ENCODE data around the gene STOML2.

Gene STOML2

GRCh38 chr9:35107297-35108290 is 4.7 kb upstream of the STOML2 start:
- no peak for DNase-seq

DNA sequence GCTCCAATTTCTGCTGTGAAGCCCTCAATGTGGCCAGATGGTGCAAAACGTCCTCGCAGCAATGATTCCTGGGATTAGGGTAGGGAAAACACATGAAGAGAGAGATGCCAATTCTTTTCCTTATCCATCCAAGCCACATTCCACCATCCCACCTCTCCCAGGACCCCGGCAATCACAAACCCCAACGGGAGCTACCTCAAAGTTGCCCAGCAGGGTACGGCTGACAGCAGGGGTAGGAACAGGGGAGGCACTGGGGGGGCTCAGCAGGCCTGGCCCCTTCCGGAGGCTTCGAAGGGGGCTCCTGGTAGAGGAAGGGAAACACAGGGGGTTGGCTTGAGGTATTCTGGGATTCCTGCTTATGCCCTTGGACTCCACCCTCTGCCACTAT is 3.4 kb upstream of the STOML2 start:
- no peak for DNase-seq

- DNase-seq, result no peak
These were observed 2.8 kb upstream of the STOML2 start for GRCh38 chr9:35105571-35106342.

GRCh38 chr9:35105126-35105525 is 2.2 kb upstream of the STOML2 start:
- DNase-seq, result no peak

GRCh38 chr9:35104586-35104985 is 1.7 kb upstream of the STOML2 start:
- no peak for DNase-seq

DNA sequence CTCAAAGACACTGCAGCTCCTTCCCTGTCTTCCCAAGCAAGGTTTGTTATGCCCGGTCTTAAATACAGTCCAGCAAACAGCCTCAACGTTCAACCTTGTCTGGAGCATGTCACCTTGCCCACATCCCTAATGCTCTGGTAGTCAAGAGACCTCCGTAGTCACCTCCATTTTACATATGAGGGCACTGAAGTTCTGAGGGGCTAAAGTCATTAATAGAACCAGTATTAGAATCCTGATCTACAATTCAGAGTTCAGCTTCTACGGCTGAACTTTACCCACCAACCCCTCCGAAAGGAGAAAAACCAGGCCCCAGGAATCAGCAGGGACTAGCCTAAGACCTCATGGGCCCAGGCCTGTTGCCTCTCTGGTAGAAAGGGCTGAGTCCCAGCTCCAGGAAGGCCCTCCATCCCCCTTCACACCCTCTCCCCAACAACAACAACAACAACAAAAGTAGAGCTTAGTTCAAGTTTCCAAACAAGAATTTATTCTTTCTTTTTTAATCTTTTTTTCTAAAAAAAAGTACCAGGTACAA is 795 bp upstream of the STOML2 start:
- no peak for DNase-seq

GRCh38 chr9:35102465-35102768 is 514 bp downstream of the STOML2 start:
- no peak for DNase-seq

DNA sequence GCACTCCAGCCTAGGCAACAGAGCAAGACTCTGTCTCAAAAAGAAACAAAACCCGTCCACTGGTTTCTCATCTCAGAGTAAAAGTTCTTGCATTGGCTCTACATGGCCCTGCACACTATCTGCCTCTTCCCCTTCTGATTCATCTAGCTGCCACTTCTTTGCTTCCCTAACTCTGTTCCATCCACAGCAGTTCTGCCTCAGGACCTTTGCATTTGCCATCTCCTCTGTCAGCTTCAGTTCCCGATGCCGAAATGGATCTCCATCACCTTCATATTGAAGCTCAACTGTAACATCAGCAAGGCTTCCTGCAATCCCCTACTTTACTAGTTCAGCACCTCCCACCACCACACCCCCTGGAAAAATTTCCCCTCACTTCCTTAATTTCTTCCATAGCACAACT is 5.4 kb downstream of the STOML2 start:
- no peak for DNase-seq

- peak; percentile 69 for DNase-seq
These were observed 6.7 kb downstream of the STOML2 start, which contains the start of gene PIGO for GRCh38 chr9:35096035-35096849. Gene PIGO (minus strand): TSS chr9:35096591. CDS start chr9:35095565, 1,026 bp downstream.

GRCh38 chr9:35091536-35091935 is 11.4 kb downstream of the STOML2 start:
- no peak for DNase-seq

GRCh38 chr9:35089434-35089833 is 13.5 kb downstream of the STOML2 start:
- no peak for DNase-seq

- no peak for DNase-seq
These were observed 17.9 kb downstream of the STOML2 start for GRCh38 chr9:35085078-35085477.

DNA sequence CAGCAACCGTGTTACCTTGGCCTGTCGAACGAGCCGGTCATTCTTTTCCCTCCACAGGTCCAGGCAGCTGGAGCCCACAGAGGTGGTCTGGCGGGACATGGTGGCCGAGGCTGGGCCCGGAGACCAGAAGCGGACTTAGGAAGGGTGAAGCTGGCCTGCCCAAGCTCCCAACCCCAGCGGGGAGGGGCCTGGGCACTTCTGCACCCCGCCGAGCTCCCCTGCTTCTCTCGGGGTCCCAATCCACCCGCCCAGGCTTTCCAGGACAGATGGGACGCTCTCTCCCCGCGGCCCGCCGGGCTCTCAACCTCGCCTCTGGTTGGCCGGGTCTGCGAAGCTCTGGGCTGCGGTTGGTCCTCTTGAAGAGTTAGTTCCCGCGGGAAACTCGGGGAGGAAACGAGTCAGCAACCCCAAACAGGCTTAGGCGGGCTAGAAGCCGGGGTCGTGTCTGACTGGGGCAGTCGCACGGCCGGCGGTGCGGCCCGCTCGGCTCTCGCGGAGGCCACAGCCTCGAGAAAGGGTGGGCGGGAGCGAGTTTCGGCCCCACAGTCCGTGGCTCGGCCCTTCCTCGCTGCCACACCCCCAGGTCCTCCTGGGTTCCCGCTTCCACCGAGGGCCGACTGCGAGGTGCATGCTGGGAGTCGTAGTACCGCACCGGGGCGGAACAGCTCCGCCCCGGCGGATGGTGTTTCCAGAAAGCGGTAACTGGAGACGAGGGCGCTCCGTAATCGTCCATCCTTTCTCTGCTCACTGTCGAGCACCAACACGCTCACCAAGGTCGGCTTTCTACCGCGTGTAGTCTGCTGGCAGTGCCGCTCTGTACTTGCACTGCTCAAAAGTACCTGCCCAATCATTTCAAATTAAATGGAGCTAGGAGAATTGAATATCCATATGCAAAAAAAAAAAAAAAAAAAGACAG is 23.2 kb downstream of the STOML2 start, which contains the start of gene FANCG:
FANCG (minus strand) TSS at position 517 of the 916 bp plus-strand sequence; CDS start at position 99, 418 bp downstream.
- peak; percentile 86 for DNase-seq

DNA sequence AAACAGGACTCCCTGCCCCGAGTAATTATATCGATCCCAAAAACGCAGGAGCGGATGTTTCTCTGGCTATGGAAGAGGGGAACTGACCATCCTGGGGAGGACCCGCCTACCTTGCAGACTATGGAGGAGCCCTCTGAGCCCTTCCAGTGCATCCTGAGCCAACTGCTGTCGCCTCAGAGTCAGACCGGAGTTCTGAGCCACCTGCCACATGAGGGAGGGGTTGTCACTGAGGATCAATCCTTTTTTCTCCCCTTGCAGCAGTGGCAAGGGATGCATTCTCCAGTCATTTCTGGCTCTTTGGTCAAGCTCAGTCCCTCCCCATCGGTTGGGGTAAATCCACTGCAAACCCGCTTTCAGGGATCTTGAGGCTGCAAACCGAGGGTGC is 23.9 kb downstream of the STOML2 start:
- no peak for DNase-seq

DNA sequence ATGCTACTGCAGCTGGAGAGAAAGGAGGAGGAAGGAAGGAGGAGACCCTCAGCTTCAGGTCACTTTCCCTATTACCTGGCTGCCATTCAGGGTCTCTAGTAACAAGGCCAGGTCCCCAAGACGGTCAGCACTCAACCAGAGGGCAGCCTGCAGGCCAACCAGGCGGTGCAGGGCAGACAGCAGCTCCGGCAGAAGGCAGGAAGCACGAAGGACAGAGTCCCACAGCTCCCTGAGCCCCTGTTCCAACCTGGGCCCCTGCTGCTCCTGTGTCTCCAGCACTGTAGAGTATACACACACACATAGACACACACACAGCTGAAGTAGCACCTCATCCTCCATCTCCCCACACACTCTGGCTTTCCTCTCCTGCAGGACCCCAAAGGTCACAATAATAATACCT is 24.9 kb downstream of the STOML2 start:
- DNase-seq, result no peak

DNA sequence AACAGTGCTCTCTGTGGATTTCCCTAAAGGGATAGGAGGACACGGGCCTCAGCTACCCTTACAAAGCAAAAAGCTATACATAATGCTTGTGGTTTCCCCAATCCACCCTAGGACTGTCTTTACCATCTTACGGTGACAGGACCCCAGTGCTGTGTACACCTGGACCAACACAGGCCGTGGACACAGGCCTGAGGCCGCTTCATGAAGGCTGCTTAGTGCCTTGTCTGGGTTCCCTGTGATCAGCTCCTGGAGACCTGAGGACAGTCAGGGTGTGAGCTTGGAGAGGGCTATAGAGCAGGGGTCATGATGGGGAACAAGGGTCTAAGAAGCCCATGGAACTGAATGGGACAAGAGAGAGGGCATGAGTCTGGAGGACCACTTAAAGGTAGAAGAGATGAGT is 26.1 kb downstream of the STOML2 start:
- DNase-seq, result no peak

DNA sequence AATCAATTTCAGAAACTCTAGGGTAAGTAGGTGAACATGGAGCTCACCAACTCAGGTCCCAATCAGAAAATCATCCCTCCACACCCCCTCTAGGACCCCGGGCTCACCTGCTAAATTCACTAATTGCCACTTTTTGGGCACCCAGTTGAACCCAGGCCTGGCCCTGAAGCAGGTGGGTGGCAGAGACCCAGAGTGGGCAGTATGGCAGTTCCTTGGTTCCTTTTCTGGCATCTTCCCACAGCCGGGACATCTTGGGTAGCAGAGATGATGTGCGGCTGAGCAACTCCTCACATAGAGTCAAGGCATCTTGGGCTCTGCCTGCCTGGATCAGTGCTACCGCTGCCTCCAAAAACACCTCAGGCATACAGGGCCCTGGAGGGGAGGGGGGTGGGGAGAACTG is 27.6 kb downstream of the STOML2 start:
- no peak for DNase-seq

- no peak for DNase-seq
These were observed 28.1 kb downstream of the STOML2 start for GRCh38 chr9:35074791-35075190.

DNA sequence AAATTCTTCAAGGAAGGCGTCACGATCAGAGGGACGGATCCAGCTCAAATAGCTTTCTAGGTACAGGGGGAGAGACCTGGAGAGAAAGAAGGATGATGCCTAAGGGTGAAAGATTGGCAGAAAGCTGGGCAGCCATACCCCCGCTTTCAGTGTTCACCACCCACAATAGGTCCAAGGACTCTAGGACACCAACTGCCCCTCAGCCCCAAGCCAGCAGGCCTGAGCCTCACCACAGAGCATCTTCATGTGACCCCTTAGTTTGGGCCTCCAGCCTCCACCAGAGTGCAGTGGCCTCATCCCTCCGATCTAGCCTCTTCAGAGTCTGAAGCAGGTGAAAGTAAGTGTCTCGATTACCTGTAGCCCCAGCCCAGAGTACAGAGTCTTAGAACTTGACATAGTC is 28.8 kb downstream of the STOML2 start:
- DNase-seq, result no peak

GRCh38 chr9:35073279-35073612 is 29.7 kb downstream of the STOML2 start:
- no peak for DNase-seq

GRCh38 chr9:35072461-35073278 is 30.3 kb downstream of the STOML2 start, which contains the start of gene VCP:
Gene VCP (minus strand): TSS chr9:35072625. CDS start chr9:35072353, 272 bp downstream.
- DNase-seq, result peak; percentile 92

Data from T1000 (cell line).